ENCODE results near the gene LDHD.

The LDHD gene

GRCh38 chr16:75079346-75079926 is 37.1 kb downstream of the LDHD start:
- DNase-seq, result no peak

- DNase-seq, result no peak
Measured at GRCh38 chr16:75078886-75079285, 37.7 kb downstream of the LDHD start.

- DNase-seq, result no peak
Measured at GRCh38 chr16:75075688-75076268, 40.8 kb downstream of the LDHD start.

GRCh38 chr16:75074920-75075687 is 41.5 kb downstream of the LDHD start:
- DNase-seq, result peak; percentile 32 to 75 (median 54)

GRCh38 chr16:75074304-75074793 is 42.2 kb downstream of the LDHD start:
- no peak for DNase-seq

- DNase-seq, result no peak
Measured at GRCh38 chr16:75073545-75074303, 42.9 kb downstream of the LDHD start.

- no peak for DNase-seq
Measured at GRCh38 chr16:75072239-75072947, 44.2 kb downstream of the LDHD start.

- no peak for DNase-seq
Measured at GRCh38 chr16:75071621-75072020, 45.0 kb downstream of the LDHD start.

GRCh38 chr16:75070012-75070841 is 46.4 kb downstream of the LDHD start:
- no peak for DNase-seq

GRCh38 chr16:75068085-75069031 is 48.2 kb downstream of the LDHD start:
- DNase-seq, result no peak

GRCh38 chr16:75066861-75067447 is 49.6 kb downstream of the LDHD start:
- DNase-seq, result no peak

- no peak for DNase-seq
Measured at GRCh38 chr16:75065521-75066149, 50.9 kb downstream of the LDHD start.

GRCh38 chr16:75065149-75065505 is 51.5 kb downstream of the LDHD start:
- DNase-seq, result no peak

GRCh38 chr16:75064403-75065148 is 52.0 kb downstream of the LDHD start:
- DNase-seq, result no peak

- no peak for DNase-seq
Measured at GRCh38 chr16:75063549-75064088, 53.0 kb downstream of the LDHD start.

GRCh38 chr16:75062976-75063346 is 53.6 kb downstream of the LDHD start:
- DNase-seq, result no peak

GRCh38 chr16:75062135-75062975 is 54.2 kb downstream of the LDHD start:
- DNase-seq, result no peak

Data from activated CD4-positive, CD25-positive, alpha-beta regulatory T cell (primary cell).